Epithelial cell of prostate (primary cell): ENCODE measurements around the gene TLR6.

Experiments used
- DNase-seq: peaks from one replicate; pipeline ENCODE4 v3.0.0-alpha.2; 2011; ENCODE audit warnings: low read depth, low spot score
- H3K27ac ChIP-seq: fragments of 450-650 bp; 2 replicates; pipeline ENCODE4 v1.5.1; 2017; ENCODE audit warnings: mild to moderate bottlenecking

The TLR6 gene

DNA sequence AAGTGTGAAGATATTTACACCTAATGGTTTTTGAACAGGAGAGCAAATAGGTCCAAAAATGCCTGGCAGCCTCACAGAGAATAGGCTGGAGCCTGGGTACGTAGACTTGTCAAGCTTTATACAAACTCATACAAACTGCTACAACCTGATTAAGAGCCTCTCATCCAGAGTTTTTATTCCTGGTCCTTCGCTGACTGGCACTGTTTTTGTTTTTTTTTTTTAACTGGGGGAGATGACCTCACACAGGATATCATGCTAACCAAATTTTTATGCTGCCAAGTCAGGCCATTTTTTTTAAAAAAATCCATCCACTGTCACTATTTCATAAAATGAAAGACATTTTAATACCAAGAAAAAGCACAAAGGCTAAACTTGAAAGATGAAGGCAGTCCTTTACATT is 12.9 kb upstream of the TLR6 start:
- no peak for DNase-seq
- H3K27ac ChIP-seq: no peak overlapping the region

DNA sequence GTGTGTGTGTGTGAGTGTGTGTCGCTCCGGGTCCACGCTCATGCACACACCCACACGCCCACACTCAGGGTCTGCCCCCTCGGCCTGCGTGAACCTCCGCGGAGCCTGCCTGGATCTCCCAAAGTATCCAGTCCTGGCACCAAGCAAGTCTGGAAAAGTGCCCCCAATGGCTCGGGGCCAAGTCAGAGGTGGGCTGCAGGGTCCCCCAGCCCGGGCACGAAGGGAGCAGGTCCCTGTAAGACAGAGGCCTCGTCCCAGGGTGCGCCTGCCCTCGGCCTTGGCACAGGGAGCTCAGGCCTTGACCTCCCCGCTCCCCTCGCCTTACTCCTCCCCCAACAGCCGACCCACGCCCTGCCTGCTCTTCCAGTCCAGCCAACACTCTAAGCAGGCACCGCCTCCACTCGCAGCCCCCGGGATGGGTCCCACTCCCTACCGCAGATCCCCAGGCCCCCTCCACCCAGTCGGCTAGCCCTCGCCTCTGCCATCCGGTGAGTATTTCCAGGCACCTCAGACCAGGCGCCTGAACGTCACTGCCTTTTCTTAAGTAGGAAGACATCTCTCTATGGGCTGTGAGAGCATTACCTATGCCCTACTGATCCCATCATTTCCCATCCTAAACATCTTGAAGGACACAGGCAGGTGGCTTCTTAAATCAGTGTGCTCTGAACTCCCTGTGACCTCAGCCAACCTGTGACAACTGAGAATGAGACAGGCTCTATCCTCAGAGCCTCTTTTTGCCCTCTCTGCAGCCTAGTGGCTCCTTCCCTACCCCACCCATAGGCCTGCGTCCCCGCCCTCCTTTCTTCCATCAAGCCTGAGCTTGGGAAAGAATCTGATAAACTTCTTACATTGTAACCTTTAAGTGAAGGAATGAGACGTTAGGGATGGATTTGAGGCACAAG is 11.7 kb upstream of the TLR6 start:
- H3K27ac ChIP-seq: peak overlapping the region; percentile 65
- no peak for DNase-seq

DNA sequence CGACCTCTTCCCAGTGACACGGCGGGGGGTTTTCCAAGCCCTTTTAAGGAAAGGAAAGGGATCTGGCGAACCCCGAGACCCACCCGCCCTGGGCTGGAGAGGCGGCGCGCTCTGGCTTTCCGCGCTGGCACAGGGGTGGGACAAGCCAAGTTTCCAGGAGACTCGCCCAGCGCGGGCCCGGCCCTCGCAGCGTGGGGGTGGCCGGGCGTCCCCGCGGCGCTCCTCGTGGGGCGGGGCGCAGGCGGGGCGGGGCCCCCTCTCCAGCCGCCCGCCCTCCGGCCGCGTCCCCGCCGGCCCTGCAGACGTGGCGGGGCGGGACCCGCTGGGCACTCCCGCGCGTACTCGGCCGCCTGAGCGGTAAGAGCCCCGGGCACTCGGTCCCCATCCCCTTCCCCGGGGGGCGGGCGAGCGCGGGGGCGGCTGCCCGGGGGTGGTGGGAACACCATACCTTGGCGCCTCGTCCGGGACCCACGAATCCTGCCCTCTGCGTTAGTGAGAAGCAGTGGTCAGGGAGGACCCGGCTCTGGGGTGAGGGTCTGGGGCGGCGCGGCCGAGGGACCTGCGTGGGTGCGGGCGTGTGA is 11.0 kb upstream of the TLR6 start, which contains the start of gene FAM114A1:
TSS of gene FAM114A1 (plus strand) at position 329 of the 581 bp plus-strand sequence. CDS start 10,273 bp downstream, outside the sequence.
- no peak for DNase-seq
- H3K27ac ChIP-seq: peak within 1 kb of the TSS; percentile 65

DNA sequence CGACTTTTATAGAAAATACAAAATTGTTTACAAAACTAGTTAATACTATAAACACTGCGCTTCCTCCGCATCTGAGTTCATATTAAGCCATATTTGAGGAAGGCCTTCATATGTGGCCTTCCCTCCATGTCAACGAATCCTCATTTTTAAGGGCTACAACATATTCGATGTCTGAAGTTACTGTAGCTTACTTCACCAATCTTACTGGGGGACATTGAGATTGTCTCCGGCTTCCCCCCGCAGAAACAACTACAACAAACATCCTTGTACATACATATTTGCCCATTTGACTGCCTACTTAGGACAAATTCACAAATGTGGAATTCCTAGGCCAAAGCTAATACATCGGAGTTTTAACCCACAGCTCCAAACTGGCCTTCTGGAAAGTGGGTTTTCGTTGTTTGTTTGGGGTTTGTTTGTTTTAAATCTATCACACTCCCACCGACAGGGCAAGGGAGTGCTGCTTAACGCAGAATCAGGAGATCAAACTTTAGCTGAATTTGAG is 10.4 kb upstream of the TLR6 start:
- H3K27ac ChIP-seq: peak overlapping the region; percentile 65
- no peak for DNase-seq

DNA sequence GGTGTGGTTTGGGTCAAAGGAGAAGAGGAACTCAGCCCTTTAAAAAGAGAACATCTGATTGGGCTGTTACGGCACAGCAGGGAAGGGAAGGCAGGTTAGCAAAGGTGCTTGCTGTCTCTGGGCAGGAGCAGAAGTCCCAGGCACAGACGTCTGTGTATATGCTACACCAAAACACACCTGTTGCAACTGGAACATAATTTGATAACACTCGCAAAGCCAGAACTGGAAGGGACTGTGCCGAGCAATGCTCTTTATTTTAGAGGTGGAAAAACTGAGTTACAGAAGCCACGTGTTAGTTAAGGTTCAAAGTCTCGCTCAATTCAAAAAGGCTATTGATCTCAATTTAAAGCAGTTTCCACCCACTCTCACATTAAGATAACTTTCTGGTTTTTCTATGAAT is 8.8 kb upstream of the TLR6 start:
- H3K27ac ChIP-seq: no peak overlapping the region
- DNase-seq: no peak

DNA sequence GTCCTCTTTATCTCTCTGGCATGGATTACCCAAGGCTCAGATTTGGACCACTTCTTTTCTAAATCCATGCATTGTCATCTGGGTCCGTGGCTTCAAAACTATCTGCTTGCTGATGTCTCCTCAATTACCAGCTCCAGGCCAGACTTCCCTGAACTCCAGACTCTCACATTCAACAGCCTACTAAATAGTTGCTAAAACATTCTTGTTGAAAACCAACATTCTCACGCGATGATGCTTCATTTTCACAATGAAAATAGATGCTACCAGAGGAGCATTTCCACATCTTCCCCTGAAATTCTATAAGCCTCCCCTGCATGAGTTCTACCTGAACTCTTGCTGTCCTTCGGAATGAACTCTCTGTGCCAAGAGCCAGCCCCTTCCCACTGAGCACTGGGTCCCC is 5.2 kb upstream of the TLR6 start:
- no peak overlapping the region for H3K27ac ChIP-seq
- no peak for DNase-seq

DNA sequence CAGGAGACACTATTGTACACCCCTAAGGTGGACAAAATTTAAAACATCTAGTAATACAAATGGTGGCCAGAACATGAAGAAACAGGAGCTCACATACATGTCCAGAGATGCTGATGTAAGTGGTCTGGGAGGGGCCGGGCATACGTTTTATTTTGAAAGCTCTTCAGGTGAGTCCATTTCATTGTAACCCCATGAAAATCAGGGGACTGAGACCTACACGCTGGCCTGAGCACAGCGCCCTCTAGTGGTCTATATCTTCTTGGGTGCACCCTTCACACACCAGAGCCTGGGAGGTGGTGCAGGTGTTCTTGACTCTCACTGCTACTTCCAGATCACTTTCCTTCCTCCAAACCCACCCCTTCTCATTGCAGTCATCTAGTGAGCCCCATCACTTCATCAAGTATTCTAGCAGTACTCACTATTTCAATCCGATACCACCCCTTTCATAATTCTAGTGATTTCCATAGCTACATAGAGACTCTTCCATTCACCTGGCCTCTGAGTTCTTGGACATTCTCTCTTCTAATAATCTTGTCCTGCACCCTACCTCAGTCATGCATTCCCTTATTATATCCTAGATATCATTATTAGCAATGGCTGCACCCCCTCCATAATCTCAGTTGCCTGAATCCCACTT is 4.3 kb upstream of the TLR6 start:
- DNase-seq: no peak

DNA sequence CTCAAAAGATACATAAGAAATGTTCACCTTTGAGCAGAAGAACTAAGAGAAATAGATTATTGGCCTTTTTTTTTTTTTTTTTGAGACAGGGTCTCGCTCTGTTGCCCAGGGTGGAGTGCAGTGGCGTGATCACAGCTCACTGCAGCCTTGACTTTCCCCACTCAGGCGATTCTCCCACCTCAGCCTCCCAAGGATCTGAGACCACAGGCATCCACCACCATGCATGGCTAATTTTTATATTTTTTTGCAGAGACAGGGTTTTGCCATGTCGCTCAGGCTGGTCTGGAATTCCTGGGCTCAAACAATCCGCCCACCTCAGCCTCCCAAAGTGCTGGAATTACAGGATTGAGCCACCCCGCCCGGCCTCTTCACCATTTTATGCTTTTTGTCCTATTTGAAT is 2.9 kb upstream of the TLR6 start:
- no peak overlapping the region for H3K27ac ChIP-seq
- no peak for DNase-seq

More for the DNA sequence above, 4.3 kb upstream of the TLR6 start:
- no peak overlapping the region for H3K27ac ChIP-seq

DNA sequence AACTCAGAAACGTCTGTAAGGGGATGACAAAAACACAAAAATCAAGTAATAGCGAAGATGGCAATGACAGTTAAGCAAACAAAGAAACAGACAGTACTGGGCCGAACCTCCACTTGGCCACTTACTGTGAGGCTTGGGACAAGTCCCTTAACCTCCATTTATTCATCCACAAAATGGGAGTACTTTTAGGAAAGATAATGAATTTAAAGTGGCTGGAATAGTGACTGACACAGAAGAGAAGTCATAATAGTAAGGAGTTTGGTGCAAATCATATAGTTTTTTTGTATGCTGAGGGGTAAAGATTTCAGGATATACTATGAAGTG is 1.4 kb upstream of the TLR6 start:
- peak overlapping the region; percentile 89 for H3K27ac ChIP-seq
- no peak for DNase-seq

DNA sequence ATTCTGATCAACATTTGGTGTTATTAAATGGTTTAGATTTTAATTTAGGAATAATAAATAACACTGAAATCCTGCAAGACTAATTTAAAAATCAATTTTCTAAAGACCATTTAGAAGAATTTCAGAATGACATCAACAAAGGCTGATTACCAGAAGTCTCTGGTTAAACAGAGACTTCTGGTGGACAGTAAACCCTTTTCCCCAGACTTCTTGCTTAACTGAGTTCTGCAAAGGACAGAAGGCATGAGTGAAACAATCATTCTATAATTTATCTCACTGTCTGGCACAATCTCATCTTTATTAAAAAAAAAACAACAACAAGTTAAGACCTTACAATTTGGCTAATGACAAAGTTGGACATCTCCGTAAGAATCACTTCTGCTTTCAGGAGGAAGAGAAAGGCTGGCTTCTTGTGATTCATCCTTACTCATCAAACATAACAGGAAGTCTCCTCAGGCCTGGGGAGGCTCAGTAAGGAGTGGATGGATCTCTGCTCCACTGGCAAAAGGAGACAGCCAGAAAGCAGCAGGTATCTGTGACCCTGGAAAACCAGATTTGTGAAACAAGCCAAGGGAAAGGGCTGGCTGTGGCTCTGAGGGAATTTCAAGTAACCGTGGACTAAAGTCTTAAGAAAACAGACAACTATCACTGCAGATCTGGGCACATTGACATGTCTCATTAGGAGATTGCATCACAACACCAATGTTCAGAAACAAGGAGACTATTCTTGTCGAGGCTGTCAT is 908 bp upstream of the TLR6 start:
- DNase-seq: peak; percentile 82
- peak overlapping the region; percentile 89 for H3K27ac ChIP-seq

DNA sequence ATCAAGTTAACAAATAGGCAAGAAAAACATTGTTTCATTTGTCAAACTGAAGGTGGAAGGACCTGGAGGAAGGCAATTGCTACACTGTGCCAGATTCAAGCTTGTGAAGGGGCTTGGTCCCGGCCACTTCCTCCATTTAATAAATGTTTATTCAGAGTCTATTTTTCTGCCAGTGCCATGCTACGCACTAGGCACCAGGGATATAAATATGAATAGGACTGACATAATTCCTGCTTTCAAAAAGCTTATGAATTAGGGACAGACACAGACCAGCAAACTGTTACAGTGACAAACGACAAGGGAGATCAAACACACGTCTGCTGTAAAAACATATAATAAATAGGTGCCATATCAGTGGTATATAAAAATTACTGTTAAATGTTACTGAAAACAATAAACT is 571 bp downstream of the TLR6 start:
- peak overlapping the region; percentile 89 for H3K27ac ChIP-seq
- no peak for DNase-seq

DNA sequence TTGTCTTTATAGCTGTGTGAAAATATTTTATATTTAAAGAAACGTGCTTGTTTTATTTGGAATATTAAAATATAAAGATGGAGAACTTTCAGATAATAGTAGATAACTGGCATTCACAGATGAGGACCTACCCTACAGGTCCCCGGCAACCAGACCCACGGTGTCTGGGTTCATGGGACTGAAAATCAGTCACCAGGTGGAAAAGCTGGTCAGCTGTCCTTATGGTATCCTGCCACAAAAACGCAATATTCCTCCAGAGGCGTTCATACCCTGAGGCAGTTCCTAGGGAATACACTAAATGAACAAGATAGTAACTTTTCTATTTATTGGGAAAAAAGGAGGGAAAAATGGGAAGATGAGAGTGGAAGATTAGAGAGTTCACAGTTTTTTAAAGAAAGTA is 1.2 kb downstream of the TLR6 start:
- H3K27ac ChIP-seq: no peak overlapping the region
- DNase-seq: no peak

DNA sequence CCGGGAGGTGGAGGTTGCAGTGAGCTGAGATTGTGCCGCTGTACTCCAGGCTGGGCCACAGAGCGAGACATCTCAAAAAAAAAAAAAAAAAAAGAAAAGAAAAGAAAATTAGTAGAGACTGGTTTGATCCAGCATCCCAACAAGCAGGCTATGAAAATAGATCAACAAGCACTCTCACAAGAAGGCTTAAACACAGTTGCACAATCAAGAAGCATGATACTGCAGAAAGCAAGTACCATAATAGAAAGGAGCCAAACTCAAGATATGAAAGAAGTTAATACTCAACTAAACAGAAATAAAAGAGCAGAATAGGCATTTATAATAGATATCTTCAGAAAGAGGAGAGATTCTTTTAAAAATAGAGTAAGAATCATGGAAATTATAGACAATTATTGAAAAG is 10.6 kb downstream of the TLR6 start:
- H3K27ac ChIP-seq: no peak overlapping the region
- DNase-seq: no peak

DNA sequence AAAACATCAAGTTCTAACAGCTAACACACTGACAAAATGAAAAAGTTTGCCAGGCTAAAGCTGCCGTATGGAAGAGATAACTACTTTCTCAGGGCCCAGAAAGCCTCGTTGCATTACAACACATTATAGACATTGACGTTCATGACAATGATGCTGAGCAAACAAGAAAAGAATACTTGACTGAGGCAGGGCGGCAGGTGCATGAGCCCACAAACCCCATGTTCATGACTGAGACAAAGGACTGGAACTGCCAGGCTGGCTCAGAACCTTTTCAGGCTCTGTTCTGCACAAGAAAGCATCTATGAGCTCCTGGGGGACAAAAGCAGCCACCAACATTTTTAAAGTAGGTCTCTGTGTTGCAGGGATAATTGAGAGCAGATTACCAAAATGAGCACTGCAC is 13.6 kb downstream of the TLR6 start:
- no peak overlapping the region for H3K27ac ChIP-seq
- no peak for DNase-seq

DNA sequence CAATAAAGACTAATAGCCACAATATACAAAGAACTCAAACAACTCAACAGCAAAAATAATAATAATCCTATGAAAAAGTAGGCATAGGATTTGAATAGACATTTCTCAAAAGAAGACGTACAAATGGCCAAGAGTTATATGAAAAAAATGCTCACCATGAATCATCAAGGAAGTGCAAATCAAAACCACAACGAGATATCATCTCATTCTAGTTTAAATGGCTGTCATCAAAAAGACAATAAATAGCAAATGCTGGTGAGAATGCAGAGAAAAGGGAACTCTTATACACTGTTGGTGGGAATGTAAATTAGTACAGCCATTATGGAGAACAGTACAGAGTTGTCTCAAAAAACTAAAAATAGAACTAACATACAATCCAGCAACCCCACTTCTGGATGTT is 18.8 kb downstream of the TLR6 start:
- H3K27ac ChIP-seq: no peak overlapping the region
- no peak for DNase-seq

DNA sequence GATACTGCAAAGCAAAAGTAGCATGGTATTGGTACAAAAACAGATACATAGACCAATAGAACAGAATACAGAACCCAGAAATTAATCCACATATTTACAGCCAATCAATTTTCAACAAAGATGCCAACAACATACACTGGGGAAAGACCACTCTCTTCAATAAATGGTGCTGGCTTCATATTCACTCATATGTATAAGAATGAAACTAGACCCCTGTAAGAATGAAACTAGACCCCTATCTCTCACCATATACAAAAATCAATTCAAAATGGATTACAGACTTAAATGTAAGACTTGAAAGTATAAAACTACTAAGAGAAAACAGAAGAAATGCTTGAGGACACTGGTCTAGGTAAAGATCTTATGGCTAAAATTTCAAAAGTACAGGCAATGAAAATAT is 19.3 kb downstream of the TLR6 start:
- H3K27ac ChIP-seq: no peak overlapping the region
- DNase-seq: no peak

DNA sequence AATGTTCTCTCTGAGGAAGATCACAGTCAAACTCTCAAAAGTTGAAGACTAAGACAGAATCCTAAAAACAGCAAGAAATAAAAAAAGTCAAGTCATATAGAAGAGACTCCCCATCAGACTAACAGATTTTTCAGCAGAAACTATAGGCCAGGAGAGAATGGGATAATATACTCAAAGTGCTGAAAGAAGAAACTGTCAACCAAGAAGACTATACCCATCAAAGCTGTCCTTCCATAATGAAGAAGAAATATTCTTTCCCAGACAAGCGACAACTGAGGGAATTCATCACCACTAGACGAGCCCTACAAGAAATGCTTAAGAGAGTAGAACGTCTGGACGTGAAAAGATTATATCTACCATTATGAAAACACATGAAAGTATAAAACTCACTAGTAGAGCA is 22.0 kb downstream of the TLR6 start:
- H3K27ac ChIP-seq: no peak overlapping the region
- no peak for DNase-seq

DNA sequence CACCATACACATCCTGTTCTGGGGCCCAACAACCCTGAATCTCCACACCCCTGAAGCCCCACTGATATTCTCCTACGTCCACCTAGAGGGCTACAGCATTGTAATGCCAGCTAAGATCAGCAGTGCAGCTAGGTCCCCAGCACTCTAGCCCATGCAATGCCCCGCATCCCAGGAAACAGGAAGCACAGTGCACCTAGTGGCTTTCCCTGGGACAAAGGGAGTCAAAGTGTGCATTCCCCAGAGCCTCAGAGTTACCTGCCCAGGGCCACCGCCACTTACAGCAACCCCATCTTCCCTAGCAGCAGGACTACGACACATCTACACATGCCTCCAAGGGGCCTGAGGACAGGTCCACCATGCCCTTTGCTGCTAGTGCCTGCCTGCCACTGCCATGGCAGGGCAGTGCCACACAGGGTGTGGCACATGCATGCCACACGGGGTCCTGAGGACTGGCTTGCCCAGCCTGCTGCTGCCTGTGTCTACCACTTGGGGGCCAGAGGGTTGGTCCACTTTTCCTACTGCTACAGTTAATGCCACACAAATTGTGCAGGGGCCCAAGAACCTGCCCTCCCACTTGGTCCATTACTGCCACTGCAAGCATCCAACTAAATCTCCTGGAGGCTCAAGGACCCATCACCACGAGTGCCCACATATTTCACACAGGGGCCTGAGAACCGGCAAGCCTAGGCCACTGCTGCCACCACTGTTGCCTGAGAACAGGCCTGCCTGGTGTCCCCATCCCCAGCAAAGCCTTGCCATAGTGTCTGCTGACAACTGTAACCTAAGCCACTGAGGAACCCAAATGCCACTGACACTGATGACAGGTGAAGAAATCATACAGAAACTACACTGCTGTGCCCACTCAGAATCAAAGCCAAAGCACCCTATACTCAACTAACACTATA is 23.7 kb downstream of the TLR6 start:
- no peak for DNase-seq
- no peak overlapping the region for H3K27ac ChIP-seq

DNA sequence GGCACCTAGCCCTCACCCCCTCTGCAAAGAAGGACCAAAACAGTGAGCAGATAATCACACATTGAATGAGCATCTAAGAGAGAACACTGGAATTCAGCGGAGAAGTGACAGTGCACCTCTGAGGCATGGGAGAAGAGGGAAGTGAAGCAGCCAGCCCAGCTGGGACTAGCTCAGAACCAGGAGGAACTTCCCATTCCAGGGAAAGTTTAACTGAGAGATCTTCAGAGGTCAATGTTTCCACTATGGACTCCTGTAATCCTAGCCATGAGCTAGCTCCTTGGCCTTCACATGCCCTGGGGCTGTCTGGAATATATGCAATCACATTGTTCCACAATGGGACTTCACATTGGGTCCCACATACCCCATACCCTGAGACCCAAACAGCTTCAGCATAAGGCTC is 24.4 kb downstream of the TLR6 start:
- no peak for DNase-seq
- H3K27ac ChIP-seq: no peak overlapping the region

DNA sequence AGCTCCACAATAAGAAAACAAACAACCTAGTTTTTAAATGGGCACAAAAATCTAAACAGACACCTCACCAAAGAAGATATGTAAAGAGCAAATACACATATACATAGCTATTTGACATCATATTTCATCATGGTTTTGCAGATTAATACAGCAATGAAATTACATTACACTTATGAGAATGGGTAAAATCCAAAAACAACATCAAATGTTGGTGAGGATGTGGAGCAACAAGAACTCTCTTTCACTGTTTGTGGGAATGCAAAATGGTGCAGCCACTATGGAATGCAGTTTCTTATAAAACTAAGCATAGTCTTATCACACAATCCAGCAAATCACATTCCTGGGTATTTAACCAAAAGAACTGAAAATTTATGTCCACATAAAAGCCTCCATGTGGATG is 25.0 kb downstream of the TLR6 start:
- DNase-seq: no peak
- H3K27ac ChIP-seq: no peak overlapping the region
